Epidermal melanocyte (primary cell): ENCODE measurements around the gene WDR90.

Experiments
- DNase-seq: peaks from one replicate; pipeline ENCODE4 v3.0.0; 2011; ENCODE audit warnings: low spot score; ENCODE audit not compliant: insufficient read length

Gene WDR90

GRCh38 chr16:674968-675883 lies 26.1 kb downstream of the WDR90 start, which contains the start of gene RHBDL1:
Gene RHBDL1, plus strand, starts transcription at chr16:675671. Its CDS starts 120 bp downstream, at chr16:675791.
- no peak for DNase-seq

- DNase-seq: no peak
Observed at GRCh38 chr16:675884-676564, 26.9 kb downstream of the WDR90 start.

GRCh38 chr16:676565-676902 lies 27.4 kb downstream of the WDR90 start:
- DNase-seq: no peak

- no peak for DNase-seq
Observed at GRCh38 chr16:676913-677312, 27.7 kb downstream of the WDR90 start.

GRCh38 chr16:677316-678190 lies 28.4 kb downstream of the WDR90 start:
- no peak for DNase-seq

- DNase-seq: no peak
Observed at GRCh38 chr16:678209-678857, 29.2 kb downstream of the WDR90 start.

- DNase-seq: no peak
Observed at GRCh38 chr16:678858-679813, 30.0 kb downstream of the WDR90 start.

- no peak for DNase-seq
Observed at GRCh38 chr16:679814-680624, 30.9 kb downstream of the WDR90 start, which contains the start of gene STUB1. Gene STUB1, plus strand, starts transcription at chr16:680410. Its CDS starts 116 bp downstream, at chr16:680526.

- no peak for DNase-seq
Observed at GRCh38 chr16:680625-680945, 31.4 kb downstream of the WDR90 start.

- no peak for DNase-seq
Observed at GRCh38 chr16:680967-681745, 32.0 kb downstream of the WDR90 start.

GRCh38 chr16:681746-682427 lies 32.7 kb downstream of the WDR90 start:
- DNase-seq: no peak

GRCh38 chr16:682493-683395 lies 33.6 kb downstream of the WDR90 start:
- no peak for DNase-seq

- DNase-seq: no peak
Observed at GRCh38 chr16:683396-684070, 34.4 kb downstream of the WDR90 start.

- peak; percentile 99 for DNase-seq
Observed at GRCh38 chr16:684071-684794, 35.1 kb downstream of the WDR90 start, which contains the start of gene JMJD8. Gene JMJD8, minus strand, starts transcription at chr16:684334. Its CDS starts 15 bp downstream, at chr16:684319.

- no peak for DNase-seq
Observed at GRCh38 chr16:684961-685696, 36.0 kb downstream of the WDR90 start.
